SK-N-SH treated with all-trans-retinoic acid at 6 μM for 48 hours (cell line): Measurements from ENCODE around the gene CFAP20.
A peak's percentile ranks its signal among the peaks of the same experiment; 100 is the strongest.

Experiments used
- ATAC-seq: fragments of 200-7000 bp; cut with Tn5 transposase; 3 replicates; pipeline ENCODE4 v1.9.1; 2020; ENCODE audit warnings: mild to moderate bottlenecking, moderate library complexity
- ARNTL ChIP-seq: fragments of 450-650 bp; formaldehyde crosslinking; IDR thresholded peaks from 2 replicates; pipeline ENCODE4 v1.5.0; 2020; ENCODE audit warnings: low read depth, mild to moderate bottlenecking, moderate library complexity, borderline replicate concordance
- BACH2 ChIP-seq: fragments of 250-450 bp; sonication (Bioruptor Pico); IDR thresholded peaks from 2 replicates; pipeline ENCODE4 v1.9.0; 2021; ENCODE audit warnings: mild to moderate bottlenecking, borderline replicate concordance
- CREB5 ChIP-seq: fragments of 250-450 bp; sonication (Bioruptor Pico); IDR thresholded peaks from 2 replicates; pipeline ENCODE4 v1.5.1; 2020; ENCODE audit warnings: low read depth, mild to moderate bottlenecking, moderate library complexity
- CSDC2 ChIP-seq: fragments of 250-450 bp; sonication (Bioruptor Pico); IDR thresholded peaks from 2 replicates; pipeline ENCODE4 v1.5.0; 2020; ENCODE audit warnings: mild to moderate bottlenecking, moderate library complexity
- CSRNP3 ChIP-seq: fragments of 250-450 bp; sonication (Bioruptor Pico); IDR thresholded peaks from 2 replicates; pipeline ENCODE4 v1.5.1; 2021; ENCODE audit warnings: mild to moderate bottlenecking, moderate library complexity
- ESRRG ChIP-seq: fragments of 250-450 bp; sonication (Bioruptor Pico); IDR thresholded peaks from 2 replicates; pipeline ENCODE4 v1.6.1; 2021; ENCODE audit warnings: mild to moderate bottlenecking
- GLIS3 ChIP-seq: fragments of 250-450 bp; sonication (Bioruptor Pico); IDR thresholded peaks from 2 replicates; pipeline ENCODE4 v1.5.0; 2020; ENCODE audit warnings: mild to moderate bottlenecking, moderate library complexity
- ISL1 ChIP-seq: fragments of 250-450 bp; sonication (Bioruptor Pico); IDR thresholded peaks from 2 replicates; pipeline ENCODE4 v2.1.2; 2022; ENCODE audit warnings: mild to moderate bottlenecking, moderate library complexity
- OSR1 ChIP-seq: fragments of 250-450 bp; sonication (Bioruptor Pico); IDR thresholded peaks from 2 replicates; pipeline ENCODE4 v1.8.0; 2022; ENCODE audit warnings: moderate library complexity, mild to moderate bottlenecking, inconsistent platforms
- PATZ1 ChIP-seq: fragments of 250-450 bp; sonication (Bioruptor Pico); IDR thresholded peaks from 2 replicates; pipeline ENCODE4 v1.8.0; 2020; ENCODE audit warnings: mild to moderate bottlenecking, moderate library complexity, borderline replicate concordance
- POU6F1 ChIP-seq: fragments of 250-450 bp; sonication (Bioruptor Pico); IDR thresholded peaks from 2 replicates; pipeline ENCODE4 v1.8.0; 2021; ENCODE audit warnings: low read depth, mild to moderate bottlenecking, moderate library complexity, borderline replicate concordance
- PPARA ChIP-seq: fragments of 250-450 bp; sonication (Bioruptor Pico); IDR thresholded peaks from 2 replicates; pipeline ENCODE4 v1.5.0; 2020; ENCODE audit warnings: mild to moderate bottlenecking, borderline replicate concordance
- SNAI2 ChIP-seq: fragments of 250-450 bp; sonication (Bioruptor Pico); IDR thresholded peaks from 2 replicates; pipeline ENCODE4 v1.5.0; 2020; ENCODE audit warnings: mild to moderate bottlenecking, moderate library complexity
- TOX ChIP-seq: fragments of 250-450 bp; sonication (Bioruptor Pico); IDR thresholded peaks from 2 replicates; pipeline ENCODE4 v1.8.0; 2021; ENCODE audit warnings: mild to moderate bottlenecking, moderate library complexity, borderline replicate concordance
- TSHZ2 ChIP-seq: fragments of 250-450 bp; sonication (Bioruptor Pico); IDR thresholded peaks from 2 replicates; pipeline ENCODE4 v1.5.0; 2020; ENCODE audit warnings: mild to moderate bottlenecking, moderate library complexity
- ZC3H10 ChIP-seq: fragments of 250-450 bp; sonication (Bioruptor Pico); IDR thresholded peaks from 2 replicates; pipeline ENCODE4 v1.5.1; 2021; ENCODE audit warnings: mild to moderate bottlenecking, moderate library complexity
- ZFP3 ChIP-seq: fragments of 250-450 bp; sonication (Bioruptor Pico); IDR thresholded peaks from 2 replicates; pipeline ENCODE4 v1.5.0; 2020; ENCODE audit warnings: mild to moderate bottlenecking, moderate library complexity
- ZFP30 ChIP-seq: fragments of 450-650 bp; formaldehyde crosslinking; IDR thresholded peaks from 2 replicates; pipeline ENCODE4 v1.5.0; 2022; ENCODE audit warnings: mild to moderate bottlenecking, moderate library complexity
- ZNF565 ChIP-seq: fragments of 450-650 bp; formaldehyde crosslinking; conservative IDR thresholded peaks from 2 replicates; pipeline ENCODE4 v1.5.0; 2020; ENCODE audit warnings: low read depth, mild to moderate bottlenecking, moderate library complexity
- ZNF70 ChIP-seq: fragments of 450-650 bp; formaldehyde crosslinking; IDR thresholded peaks from 2 replicates; pipeline ENCODE4 v1.5.0; 2020; ENCODE audit warnings: mild to moderate bottlenecking, moderate library complexity
- ZNF8 ChIP-seq: fragments of 450-650 bp; formaldehyde crosslinking; IDR thresholded peaks from 2 replicates; pipeline ENCODE4 v1.5.0; 2020; ENCODE audit warnings: mild to moderate bottlenecking, moderate library complexity

The CFAP20 gene

GRCh38 chr16:58118801-58119508 is 10.2 kb downstream of the CFAP20 start:
- no peak for ATAC-seq

GRCh38 chr16:58116529-58116928 is 12.7 kb downstream of the CFAP20 start:
- TF ChIP-seq ZNF565, result no peak
- TF ChIP-seq ZFP30 (CRISPR knock-in tag), result no peak
- no peak for TF ChIP-seq BACH2
- no peak for TF ChIP-seq ZNF70
- TF ChIP-seq ESRRG (CRISPR knock-in tag), result no peak
- no peak for TF ChIP-seq ARNTL (CRISPR knock-in tag)
- no peak for TF ChIP-seq PATZ1 (CRISPR knock-in tag)
- no peak for TF ChIP-seq PPARA (CRISPR knock-in tag)
- no peak for TF ChIP-seq ZNF8 (CRISPR knock-in tag)
- TF ChIP-seq ZC3H10, result no peak
- TF ChIP-seq ZFP3 (CRISPR knock-in tag), result no peak
- TF ChIP-seq CSDC2 (CRISPR knock-in tag), result no peak
- TF ChIP-seq POU6F1 (CRISPR knock-in tag), result no peak
- TF ChIP-seq OSR1 (CRISPR knock-in tag), result no peak
- no peak for TF ChIP-seq GLIS3 (CRISPR knock-in tag)
- no peak for TF ChIP-seq TSHZ2 (CRISPR knock-in tag)
- no peak for TF ChIP-seq TOX (CRISPR knock-in tag)
- no peak for TF ChIP-seq CREB5 (CRISPR knock-in tag)
- ATAC-seq, result no peak

More at GRCh38 chr16:58118801-58119508, 10.2 kb downstream of the CFAP20 start:
- TF ChIP-seq PPARA (CRISPR knock-in tag) (no peak), ISL1 (CRISPR knock-in tag) (peak; percentile 45; the same call in 1 of the 2 replicates)

GRCh38 chr16:58116081-58116480 is 13.1 kb downstream of the CFAP20 start:
- no peak for ATAC-seq
- no peak for TF ChIP-seq BACH2

GRCh38 chr16:58114827-58115825 is 14.1 kb downstream of the CFAP20 start:
- ATAC-seq, result peak; percentile 20; the same call in 1 of the 3 replicates
- no peak for TF ChIP-seq ARNTL (CRISPR knock-in tag)
- TF ChIP-seq ZFP30 (CRISPR knock-in tag), result no peak
- TF ChIP-seq ZC3H10, result no peak
- TF ChIP-seq ISL1 (CRISPR knock-in tag), result no peak
- TF ChIP-seq POU6F1 (CRISPR knock-in tag), result no peak
- no peak for TF ChIP-seq CSRNP3 (CRISPR knock-in tag)
- TF ChIP-seq ZFP3 (CRISPR knock-in tag), result no peak
- TF ChIP-seq BACH2, result 0 out of 2 replicates have a peak, but pooled peaks have one; percentile 10
- TF ChIP-seq ZNF70, result no peak
- no peak for TF ChIP-seq TOX (CRISPR knock-in tag)
- TF ChIP-seq SNAI2 (CRISPR knock-in tag), result no peak
